Skeletal muscle cell (primary cell): Measurements from ENCODE around the gene TRPV2.
A peak's percentile ranks its signal among the peaks of the same experiment; 100 is the strongest.
"Not testable (repeated sequence)": the region's sequence is repeated elsewhere in the genome, so short reads cannot be mapped to it uniquely, and the experiment has no call there.

Experiments
- DNase-seq: peaks from one replicate; pipeline ENCODE4 v3.0.0-alpha.2; 2010; ENCODE audit warnings: low read depth
- H3K4me3 ChIP-seq: 2 replicates; pipeline ENCODE4 v1.5.1; 2011; ENCODE audit warnings: low read depth, mild to moderate bottlenecking, control low read depth, low read length, moderate library complexity

Gene TRPV2

DNA sequence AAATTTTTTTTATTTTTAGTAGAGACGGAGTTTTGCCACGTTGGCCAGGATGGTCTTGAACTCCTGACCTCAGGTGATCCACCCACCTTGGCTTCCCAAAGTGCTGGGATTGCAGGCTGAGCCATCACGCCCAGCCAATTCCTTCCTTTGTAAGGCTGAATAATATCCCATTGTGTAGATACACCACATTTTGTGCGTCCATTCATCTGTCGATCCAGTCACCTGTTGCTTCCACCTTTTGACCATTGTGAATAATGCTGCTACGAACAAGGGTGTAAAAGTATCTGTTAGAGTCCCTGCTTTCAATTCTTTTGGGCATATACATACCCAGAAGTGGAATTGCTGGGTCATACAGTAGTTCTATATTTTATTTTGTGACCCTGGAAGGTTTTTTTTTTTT is 15.3 kb downstream of the TRPV2 start:
- no peak for DNase-seq
- no peak overlapping the region for H3K4me3 ChIP-seq

DNA sequence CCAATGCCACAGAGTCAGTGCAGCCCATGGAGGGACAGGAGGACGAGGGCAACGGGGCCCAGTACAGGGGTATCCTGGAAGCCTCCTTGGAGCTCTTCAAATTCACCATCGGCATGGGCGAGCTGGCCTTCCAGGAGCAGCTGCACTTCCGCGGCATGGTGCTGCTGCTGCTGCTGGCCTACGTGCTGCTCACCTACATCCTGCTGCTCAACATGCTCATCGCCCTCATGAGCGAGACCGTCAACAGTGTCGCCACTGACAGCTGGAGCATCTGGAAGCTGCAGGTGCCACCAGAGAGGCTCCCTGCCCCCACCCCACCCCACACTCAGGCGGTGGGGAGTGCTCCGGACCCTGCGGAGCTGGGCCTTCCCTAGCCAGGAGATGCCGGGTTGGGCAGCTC is 16.6 kb downstream of the TRPV2 start:
- DNase-seq: no peak
- no peak overlapping the region for H3K4me3 ChIP-seq

DNA sequence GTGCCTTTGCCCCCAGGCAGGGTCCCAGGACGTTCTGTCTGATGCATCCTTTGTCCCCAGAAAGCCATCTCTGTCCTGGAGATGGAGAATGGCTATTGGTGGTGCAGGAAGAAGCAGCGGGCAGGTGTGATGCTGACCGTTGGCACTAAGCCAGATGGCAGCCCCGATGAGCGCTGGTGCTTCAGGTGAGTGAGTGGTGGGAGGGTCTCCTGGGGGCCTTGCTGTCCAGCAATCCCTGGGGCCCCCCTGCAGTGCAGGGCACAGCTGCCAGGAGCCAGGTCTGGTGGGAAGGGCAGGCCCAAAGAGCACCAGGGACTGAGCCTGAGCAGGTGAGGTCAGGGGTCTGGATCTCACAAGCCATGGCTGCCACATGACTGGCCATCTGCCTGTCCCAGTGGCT is 18.1 kb downstream of the TRPV2 start:
- DNase-seq: no peak
- H3K4me3 ChIP-seq: no peak overlapping the region

DNA sequence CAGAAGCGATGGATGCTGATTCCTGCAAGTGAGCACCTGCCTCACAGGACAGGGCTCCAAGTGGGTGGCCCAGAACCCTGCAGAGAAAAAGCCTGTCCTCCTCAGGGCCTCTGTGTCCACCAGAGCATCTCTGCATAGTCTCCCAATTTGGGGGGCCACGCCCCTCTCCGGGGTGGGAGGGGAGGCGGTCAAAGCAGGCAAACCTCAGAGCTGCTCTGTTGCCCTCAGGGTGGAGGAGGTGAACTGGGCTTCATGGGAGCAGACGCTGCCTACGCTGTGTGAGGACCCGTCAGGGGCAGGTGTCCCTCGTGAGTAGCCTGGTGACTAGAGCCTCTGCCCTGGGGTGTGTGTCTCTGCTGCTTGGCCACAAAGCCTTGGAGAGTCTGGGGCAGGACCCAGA is 19.3 kb downstream of the TRPV2 start:
- H3K4me3 ChIP-seq: no peak overlapping the region
- no peak for DNase-seq

DNA sequence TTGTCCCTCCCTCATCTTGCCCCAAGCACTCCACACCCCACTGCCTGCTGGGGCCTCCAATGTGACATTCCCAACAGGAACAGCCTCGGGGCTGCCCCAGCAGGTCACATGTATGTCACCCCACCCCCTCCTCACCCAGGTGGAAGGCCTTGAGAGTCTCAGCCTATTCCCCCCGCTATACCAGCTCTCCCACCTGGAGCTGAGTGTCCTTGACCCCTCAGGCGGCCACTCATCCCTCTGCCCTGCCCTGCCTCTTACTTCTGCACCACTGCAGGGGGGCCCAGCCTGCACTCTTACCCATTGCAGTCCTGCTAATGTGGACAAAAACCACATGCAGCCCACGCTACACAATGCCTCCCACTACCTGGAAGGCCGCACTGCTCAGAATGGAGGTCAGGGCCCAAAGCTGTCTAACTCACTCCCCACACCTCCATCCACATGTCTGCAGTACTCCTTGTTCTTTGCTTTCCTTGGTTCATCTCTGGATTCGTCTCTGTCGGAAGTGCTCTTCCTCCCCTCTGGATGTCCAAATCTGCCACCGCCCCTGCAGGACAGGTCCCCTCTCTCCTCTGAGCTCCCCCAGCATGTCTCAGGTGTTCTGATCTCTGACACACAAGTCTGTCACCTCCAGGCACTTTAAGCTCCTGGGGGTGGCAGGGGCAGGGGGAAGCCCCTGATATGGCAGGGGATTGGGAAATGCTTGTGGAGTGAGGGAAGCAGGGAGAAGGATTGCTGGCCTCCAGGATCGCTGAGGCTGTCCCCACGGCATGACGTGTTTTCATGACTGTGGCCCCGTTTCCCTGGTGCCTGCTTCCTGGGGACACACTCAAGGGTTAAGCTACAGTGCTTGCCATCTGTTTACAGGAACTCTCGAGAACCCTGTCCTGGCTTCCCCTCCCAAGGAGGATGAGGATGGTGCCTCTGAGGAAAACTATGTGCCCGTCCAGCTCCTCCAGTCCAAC is 20.8 kb downstream of the TRPV2 start:
- H3K4me3 ChIP-seq: no peak overlapping the region
- DNase-seq: no peak

DNA sequence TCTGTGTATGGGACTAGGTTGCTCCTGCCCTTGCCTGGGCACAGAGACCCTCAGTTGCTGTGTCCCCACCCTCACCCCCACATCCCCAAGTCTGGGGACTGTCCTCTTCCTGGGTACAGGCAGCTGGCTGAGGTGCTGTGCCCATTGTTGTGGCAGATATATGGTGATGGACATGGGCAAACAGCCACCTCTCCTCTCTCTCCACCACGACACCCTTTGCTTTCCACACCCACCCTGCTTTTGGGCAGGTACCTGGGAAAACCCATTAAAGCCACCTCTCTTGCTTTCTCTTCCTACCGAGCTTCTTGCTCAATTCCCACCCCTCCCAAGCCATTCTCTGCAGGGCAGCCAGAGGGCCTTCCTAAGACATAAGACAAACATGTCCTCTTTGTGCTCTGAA is 21.7 kb downstream of the TRPV2 start:
- no peak for DNase-seq
- H3K4me3 ChIP-seq: no peak overlapping the region

DNA sequence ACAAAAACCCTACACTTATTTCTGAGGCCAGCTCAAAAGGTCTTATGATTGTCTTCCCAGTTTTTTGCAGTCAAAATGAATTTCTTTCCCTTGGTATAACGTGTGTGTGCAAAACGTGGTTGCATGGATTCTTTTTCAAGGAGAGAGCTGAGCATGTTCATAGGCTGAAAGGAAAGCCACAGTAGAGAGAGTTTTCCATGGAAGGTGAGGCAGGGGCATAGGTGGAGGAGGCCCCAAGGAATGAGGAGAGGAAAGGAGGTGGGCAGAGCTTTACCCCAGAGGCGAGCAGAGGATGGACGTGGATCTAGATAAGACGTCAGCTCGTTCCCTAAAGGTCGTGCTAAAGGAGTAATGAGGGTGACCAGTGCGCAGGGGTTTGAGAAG is 22.8 kb downstream of the TRPV2 start:
- no peak for DNase-seq
- peak overlapping the region; percentile 39 for H3K4me3 ChIP-seq

DNA sequence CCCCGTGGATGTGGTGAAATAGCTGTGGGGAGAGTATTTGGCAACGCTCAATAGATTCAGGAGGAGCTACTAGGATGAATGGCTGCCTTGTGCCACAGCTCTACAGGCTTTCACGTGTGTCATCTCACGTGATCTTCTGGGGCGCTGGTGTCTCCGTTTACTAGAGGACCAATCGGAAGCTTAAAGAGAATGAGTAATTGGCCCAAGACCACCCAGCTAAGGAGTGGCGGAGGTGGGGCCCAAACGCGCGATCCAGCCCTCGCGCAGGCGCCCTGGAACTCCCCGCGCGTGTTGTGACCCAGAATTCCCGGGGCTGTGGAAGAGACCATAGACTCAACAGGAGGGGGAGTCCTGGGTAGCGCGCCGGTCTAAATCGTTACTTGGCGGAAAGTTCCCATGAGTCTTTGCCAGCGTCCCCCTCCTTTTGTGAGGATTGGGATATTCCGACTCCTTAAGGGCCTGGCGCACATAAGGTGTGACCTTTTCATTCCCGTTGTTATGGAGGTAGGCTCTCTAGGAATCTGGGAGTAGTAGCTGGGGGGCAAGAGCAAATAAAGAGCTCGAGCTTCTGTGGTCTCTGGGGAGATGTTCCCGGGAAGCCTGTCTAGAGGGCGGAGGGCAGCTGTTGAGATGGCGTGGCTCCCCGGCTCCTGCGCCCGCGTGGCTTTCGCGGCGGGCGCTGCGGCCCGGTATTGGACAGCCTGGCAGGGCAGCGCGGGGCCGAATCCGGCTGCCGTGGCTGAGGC is 23.4 kb downstream of the TRPV2 start:
- peak overlapping the region; percentile 92 for H3K4me3 ChIP-seq

DNA sequence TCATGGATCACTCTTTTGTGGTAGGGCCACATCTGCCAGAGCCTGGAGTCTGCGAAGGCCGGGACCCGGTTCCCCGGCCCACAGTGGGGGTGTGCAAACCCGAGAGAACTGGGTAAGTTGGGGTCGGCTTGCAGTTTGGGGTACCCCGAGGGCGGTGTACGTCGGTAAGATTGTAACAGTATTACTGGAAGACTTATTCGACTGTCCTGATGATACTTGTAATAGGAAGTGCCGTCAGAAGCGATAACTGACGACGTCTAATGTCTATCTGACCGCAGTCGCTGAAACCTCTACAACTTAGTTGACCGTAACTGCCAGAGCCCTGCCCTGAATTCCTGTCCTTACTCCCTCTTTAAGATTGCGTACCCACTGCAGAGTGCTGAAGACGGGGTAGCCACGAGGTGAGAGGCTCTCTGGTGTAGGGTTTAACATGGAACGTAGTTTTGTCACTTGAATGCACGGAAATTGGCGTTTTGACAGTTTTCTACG is 24.0 kb downstream of the TRPV2 start:
- peak overlapping the region; percentile 92 for H3K4me3 ChIP-seq
- no peak for DNase-seq

More for the DNA sequence above, 23.4 kb downstream of the TRPV2 start:
- DNase-seq: peak; percentile 99

DNA sequence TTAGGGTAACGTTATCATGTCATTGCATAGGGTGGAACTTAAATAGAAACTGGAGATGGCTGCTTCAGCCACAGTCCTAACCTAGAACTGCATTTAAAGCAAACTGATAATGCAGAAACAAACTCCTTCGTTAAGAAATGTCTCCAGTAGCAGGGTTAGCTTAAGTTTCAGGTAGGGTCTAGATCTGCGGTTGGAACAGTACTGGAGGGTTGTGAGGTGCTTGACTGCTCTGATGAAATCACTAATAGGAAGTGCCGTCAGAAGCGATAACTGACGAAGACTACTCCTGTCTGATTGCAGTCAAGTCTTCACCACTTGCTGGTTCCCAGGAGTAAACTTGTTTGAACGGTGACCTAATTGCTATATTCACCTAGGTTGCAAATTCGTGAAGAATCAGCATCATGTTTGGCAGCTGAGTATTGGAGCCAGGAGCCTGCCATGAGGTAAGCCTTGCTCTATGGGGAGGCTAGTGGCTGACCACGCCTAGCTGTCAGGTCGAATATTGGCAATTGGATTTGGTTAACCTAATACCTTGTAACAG is 24.5 kb downstream of the TRPV2 start:
- peak overlapping the region; percentile 92 for H3K4me3 ChIP-seq
- no peak for DNase-seq

DNA sequence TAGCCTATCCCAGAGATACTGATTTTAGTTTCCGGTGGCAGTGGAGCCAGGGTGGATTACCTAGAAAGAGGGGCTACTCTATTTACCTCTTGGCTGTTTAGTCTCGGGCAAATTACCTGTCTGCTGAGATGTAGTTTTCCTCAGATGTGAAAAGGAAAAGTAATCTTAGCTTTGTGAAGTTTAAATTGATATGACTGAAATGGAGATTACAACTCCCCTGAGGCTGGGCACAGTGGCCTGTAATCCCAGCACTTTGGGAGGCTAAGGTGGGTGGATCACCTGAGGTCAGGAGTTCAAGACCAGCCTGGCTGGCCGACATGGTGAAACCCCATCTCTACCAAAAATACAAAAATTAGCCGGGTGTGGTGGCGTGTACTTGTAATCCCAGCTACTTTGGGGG is 25.0 kb downstream of the TRPV2 start:
- not testable (repeated sequence) for DNase-seq
- peak overlapping the region; percentile 92 for H3K4me3 ChIP-seq

DNA sequence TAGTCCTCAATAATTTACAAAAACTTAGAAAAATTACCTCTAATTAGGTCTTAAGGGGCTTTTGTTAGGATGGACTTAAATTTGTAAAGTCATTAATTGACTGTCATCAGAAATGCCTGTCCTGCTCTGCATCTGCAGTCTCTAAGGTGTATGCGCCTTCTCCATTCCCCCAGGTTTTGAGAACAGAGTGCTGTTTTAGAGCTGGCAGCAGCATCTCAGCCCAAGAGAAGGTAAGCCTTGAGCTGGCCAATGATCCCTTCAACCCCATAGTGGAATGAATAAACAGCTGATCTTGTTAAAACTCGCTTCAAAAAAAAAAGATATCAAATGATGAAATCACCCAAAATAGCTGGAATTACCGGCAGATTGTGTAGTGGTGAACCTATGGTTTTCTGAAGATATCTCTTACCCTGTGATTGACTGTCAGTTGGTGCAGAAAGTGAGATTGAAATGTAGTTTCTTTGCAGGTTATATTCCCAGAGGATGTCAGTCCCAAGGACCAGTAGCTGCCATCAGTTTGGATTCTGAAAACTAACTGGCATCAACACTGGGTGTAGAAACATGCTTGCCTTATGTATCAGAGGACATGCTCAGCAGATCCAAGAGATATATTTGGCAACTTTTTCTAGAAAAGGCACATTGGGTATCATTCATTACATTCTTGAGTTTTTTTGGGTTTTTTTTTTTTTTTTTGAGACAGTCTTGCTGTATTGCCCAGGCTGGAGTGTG is 25.7 kb downstream of the TRPV2 start:
- DNase-seq: no peak
- peak overlapping the region; percentile 20 for H3K4me3 ChIP-seq

DNA sequence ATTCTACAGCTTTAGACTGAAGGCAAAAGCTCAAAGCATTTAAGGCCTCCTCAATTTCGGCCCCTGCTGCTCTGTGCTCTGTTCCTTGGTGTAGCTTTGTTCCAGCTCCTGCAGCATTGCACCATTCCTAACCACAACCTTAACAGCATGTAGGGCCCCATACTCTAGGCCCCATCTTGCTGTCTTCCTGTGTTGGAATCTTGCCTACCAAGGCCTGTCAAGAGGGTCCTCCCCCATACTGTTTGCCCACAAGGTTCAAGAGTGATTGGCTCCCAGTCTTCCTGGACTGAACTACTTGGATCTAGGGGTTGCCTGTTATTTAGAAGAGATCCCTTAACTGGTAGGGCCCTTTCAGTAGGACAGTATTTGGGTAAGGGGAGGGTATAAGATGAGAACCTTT is 26.8 kb downstream of the TRPV2 start:
- H3K4me3 ChIP-seq: no peak overlapping the region
- no peak for DNase-seq

DNA sequence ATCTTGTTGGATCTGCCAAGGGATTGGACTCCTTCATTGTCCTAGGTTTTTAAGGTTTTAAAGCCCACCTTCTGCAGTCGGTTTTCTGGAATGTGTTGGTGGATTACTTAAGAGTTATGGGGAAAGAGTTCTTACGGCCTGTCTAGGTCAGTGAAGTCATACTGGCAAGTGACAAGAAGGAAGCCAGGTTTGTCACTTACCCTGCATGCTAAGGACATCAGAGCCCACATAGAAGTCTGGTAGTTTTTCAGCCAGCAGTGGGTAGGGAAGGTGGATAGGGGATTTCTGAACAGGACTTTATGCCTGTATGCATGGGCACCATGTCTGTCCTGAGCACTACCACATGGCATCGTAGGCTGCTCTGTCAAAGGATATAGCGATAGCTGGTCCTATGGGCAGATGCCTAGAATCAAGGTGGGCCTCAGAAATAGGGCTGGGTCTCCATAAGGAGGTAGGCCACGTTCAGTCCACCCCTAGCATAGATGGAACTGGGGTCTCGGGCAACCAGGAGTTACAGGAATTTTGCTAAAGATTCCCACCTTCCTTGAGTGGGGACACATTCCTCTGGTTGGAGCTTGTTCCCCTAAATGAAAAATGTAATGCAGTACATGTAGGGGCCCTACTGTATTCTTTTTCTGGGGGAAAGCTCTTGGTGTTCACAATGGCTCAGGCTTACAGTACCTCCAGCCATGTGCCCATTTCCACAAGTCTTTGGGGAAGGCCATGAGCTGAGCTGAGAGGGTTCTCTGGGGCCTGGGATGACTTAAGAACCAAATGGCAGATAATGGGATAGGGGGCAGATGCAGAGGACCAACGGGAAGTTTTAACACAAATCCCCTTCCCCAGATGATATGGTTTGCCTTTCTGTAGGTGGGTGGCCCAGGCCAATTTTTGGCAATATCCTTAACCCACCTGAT is 27.5 kb downstream of the TRPV2 start:
- H3K4me3 ChIP-seq: no peak overlapping the region
- no peak for DNase-seq

DNA sequence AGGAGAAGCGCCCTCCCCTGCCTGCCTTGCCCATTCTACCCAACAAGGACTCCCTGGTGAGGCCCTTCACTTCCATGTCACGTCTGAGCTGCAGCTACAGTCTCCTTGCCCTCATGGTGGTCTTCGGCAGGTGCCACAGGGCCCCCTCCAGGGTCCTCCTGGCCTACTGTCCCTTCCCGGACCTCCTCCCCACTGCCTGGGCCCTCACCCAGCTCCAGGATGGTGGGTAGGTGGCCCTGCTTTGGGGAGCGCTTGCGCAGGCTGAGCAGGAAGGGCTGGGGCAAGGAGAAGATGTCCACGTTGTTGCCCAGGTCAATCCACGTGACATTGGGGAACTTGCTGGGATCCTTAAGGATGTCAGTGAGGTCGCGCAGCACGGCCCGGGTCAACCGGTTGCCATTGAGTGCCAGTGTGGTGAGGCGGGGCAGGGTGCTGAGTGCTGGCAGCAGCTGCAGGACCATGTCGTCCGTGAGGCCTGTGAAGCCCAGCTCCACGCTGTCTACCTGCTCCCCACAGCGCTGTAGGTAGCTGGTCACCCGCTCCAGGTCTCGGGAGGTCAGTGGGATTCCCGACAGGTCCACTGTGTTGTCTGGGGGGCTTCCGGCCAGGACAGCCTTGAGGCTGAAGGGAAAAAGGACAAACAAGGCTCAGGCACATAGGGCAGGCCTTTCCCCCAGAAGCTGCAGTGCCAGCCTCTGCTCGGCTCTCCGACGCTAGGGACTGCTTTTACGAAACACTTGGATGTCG is 28.3 kb downstream of the TRPV2 start:
- no peak overlapping the region for H3K4me3 ChIP-seq
- no peak for DNase-seq

DNA sequence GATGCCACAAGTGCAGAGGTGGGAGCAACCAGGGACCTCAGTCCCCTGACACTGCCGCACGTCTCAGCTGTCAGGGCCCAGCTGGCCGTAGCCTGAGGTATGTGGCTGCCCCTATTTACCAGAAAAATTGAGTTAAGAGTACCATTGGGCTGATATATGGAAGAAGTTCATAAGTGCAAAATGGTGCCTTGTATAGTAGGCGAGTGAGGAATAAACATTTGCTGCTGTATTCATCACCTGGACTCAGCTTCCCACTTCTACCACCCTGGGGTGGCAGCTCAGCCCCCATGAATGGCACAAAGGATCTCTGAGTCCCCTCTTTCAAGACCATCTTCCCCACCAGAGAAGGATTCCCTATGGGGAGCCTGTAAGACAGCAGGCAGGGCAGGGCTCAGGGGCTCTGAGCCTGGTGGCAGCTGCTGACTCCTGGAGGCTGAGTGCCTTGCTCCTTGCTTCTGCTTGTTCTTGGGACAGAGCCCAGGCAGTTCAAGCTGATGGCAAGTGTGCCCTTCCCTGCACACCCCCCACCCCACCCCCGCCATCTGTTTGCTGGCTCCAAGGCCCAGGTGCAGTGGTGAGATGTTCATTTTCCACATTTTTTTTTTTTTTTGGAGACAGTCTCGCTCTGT is 29.0 kb downstream of the TRPV2 start:
- no peak for DNase-seq
- H3K4me3 ChIP-seq: no peak overlapping the region

DNA sequence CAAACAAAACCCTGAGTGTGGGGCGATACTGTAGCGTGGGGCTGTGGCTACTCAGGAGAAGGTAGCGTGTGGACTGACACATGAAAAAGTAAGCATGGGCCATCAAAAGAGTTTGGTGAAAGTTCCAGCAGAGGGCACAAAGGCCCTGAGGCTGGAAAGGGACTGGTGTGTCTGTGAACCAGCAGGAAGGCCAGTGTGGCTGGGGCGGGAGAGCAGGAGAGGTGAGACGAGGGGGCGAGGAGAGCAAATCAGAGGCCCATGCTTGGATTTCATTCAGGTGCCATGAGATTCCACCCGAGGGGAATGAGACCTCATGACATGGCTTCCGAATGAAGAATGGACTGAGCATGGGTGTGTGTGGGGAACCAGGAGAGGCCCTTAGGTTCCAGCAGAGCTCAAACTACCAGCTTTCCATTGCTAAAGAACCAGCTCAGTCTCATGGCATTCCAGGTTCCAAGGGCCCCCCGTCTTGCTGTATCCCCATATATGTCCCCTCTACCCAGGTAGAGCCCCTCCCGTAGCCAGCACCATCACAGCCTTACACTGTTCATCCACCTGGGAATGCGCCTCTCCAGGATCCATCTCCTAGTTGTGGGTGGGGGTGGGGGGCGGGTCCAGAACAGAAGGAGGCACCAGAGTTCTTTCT is 31.1 kb downstream of the TRPV2 start:
- no peak overlapping the region for H3K4me3 ChIP-seq
- no peak for DNase-seq
